NK-92 (cell line): Measurements from ENCODE around the gene COPZ1.
"Not testable (repeated sequence)": the region's sequence is repeated elsewhere in the genome, so short reads cannot be mapped to it uniquely, and the experiment has no call there.

Experiments
- DNase-seq: peaks from one replicate; lab custom pipeline; 2025; ENCODE audit not compliant: unreplicated experiment; lab: John Stamatoyannopoulos, UW

Gene COPZ1

DNA sequence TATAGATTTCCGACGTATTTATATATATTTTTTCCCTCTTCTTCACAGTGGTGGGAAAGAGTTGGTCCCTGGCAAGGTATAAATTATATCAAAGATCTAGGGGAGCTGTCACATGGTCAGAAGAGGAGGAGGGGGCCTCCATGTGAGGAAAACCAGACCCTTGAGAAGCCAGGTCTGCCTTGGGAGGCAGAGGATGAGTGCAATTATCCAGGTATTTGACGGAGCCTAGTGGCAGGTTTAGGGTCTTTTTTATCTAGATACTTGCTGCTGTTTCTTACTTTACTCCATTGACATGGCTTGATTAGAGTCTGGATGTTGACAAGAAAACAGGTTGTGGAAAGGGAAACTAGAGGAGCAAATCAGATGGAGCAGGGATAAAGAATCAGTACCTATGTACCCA is 5.5 kb downstream of the COPZ1 start:
- no peak for DNase-seq

DNA sequence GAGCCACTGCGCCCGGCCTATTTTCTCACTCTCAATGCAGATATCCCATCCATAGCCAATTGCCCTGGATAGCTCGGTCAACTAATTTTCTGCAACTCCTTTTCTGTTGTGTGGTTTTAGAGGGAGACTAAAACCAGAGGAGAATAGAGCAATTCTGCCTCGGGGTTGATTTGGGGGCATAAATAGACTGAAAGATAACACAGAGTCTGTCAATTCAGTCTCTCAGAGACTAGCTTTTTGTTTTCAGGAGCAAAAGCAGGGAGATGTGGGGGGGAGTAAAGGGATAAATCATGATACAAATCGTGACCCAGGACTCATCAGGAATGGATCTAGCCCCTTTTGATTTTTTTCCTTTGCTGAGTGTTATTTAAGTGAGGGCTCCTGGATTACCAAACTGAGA is 6.5 kb downstream of the COPZ1 start:
- no peak for DNase-seq

DNA sequence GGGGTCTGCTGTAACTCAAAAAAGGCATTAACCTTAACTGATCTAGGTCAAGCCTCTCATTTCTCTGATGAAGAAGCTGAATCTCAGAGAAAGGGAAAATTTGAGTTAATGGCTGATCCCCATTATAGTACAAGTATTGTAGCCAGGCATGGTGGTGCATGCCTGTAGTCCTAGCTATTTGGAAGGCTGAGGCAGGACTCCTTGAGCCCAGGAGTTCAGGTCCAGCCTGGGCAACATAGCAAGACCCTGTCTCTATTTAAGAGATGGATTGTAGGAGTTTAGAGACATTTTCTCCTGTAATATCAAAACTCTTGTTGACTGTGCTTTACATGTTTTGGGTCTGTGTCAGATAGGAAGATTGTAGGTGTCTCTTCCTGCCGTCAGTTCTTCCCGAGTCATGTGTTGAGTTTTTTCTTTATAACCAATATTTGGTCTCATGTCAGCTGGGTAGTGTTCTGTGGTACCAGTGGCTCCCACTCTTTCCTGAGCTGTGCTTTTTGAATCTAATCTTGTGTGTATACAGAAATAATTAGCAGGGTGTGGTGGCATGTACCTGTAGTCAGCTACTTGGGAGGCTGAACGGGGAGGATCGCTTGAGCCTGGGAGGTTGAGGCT is 8.6 kb downstream of the COPZ1 start:
- no peak for DNase-seq

DNA sequence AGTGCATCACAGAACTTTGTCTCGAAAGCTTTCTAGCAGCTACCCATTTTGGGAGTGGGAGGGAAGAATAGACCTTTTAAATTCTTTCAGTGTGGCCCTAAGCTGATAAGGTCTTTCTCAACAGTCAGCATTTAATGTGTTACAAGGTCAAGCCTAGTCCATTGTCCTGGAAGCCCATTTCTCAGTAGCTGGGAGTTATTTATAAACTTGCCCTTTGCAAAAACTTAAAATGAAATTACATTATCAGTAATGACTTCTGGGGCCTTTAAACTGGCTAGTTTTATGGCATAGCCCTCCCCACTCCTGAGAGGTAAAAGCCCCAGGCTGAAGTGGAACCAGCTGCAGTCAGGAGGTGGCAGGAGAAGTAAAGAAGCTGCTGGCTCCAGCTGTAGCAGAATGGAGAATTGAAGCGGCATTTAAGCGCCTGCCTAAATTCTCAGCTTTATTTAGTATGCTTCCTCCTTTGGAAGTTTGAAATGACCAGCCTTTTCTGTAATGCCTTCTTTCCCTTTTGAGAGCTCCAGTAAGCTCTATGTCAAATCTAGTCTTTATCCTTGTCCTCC is 12.4 kb downstream of the COPZ1 start:
- no peak for DNase-seq

GRCh38 chr12:54337854-54338650 is 13.1 kb downstream of the COPZ1 start:
- DNase-seq: no peak

DNA sequence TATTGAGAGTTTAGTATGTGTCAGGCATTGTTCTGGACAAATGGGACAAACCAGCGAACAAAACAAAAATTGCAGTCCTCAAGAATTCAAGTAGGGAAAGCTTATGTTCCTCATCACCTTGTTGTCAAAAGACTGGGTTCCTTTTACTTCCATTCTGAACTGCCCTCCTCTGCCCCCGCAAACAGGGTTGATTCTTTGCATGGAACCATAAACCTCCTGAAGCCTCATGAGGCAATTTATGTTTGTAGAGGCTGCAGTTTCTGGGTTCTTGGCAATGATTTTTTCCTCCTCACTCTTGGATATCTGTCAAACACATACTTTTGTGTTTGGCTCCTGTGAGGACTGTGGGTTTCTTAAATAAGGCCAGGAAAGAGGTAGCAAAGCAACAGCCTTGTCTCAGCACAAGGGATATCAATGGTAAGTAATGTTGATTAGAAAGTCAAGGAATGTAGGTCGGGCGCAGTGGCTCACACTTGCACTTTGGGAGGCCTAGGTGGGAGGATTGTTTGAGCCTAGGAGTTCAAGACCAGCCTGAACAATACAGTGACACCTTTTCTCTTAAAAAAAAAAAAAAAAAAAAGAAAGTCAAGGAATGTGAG is 13.9 kb downstream of the COPZ1 start:
- no peak for DNase-seq

DNA sequence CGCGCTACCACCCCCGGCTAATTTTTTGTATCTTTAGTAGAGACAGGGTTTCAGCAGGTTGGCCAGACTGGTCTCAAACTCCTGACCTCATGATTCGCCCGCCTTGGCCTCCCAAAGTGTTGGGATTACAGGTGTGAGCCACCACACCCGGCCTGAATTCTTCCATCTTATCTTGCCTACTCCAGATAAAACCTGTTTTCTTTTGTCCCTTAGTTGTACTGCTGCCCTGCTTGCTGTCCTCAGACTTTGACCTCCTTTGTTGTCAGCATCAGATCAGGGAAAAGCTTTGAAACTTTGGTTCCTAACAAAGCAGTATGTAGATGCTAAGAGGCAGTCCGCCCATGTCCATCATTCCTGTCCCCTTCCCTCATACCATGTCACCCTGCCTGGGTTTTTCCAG is 15.9 kb downstream of the COPZ1 start:
- no peak for DNase-seq

- DNase-seq: no peak
Measured at GRCh38 chr12:54341378-54342300, 16.7 kb downstream of the COPZ1 start.

DNA sequence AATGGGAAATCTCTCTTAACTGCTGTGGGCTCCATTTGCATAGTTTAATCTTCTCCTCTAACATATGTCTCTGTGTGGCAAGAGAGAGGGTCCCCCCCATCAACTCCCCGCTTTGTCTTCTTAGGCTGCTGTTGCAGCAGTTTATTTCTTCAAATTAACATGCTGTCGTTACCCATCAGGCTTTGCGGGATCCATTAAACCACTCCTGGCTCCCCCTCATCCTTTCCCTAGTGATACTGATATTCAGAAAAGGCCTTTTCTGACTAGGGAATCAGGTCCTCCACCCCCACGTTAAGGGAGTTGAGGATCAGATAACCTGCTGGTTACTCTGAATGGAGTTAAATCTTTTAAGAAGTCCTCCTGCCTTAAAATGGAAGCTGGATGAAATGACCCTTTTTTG is 24.1 kb downstream of the COPZ1 start:
- no peak for DNase-seq

GRCh38 chr12:54349679-54350078 is 24.7 kb downstream of the COPZ1 start:
- no peak for DNase-seq

GRCh38 chr12:54350743-54351142 is 25.8 kb downstream of the COPZ1 start:
- no peak for DNase-seq

DNA sequence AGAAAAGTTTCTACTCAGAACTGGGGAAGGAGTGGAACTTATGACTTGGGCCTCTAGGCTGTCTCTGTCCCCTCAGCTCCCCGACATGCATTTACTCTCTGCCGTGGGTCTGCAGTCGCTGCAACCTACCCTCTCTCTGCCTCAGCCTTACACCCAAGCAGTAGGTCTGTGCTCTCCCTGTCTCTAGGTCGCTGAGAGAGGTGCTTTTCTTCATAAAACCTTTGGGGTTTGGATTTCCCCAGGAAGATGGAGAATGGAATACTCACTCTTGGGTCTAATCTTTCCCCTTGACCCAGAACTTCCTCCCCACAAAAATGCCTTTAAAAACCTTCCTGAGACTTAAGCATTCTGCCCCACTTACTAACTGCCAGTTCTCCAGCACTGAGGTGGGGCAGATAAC is 26.4 kb downstream of the COPZ1 start:
- no peak for DNase-seq

DNA sequence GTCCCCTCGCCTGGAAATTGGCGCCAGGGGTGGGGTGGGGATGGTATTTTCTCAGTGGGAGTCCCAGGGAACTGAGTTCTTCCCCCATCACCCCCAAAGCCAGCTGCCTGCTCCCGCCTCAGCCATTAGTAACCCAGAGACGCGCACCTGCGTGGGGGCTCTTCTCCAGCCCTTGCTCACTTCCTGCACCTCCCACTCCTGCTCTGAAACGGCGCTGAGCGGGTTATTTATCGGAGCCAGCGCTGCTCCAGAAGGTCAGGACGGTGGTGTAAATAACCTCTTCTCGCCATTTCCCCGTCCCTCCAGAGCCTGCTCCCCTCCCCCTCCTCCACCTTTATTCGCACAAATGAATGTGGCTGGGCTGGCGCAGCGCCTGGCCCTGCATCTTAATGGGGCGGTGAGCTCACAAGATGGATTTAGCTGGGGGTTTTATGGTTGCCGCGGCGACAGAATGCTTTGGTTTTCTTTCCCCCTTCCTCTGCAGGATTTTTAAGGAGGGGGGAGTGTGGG is 27.1 kb downstream of the COPZ1 start:
- no peak for DNase-seq

DNA sequence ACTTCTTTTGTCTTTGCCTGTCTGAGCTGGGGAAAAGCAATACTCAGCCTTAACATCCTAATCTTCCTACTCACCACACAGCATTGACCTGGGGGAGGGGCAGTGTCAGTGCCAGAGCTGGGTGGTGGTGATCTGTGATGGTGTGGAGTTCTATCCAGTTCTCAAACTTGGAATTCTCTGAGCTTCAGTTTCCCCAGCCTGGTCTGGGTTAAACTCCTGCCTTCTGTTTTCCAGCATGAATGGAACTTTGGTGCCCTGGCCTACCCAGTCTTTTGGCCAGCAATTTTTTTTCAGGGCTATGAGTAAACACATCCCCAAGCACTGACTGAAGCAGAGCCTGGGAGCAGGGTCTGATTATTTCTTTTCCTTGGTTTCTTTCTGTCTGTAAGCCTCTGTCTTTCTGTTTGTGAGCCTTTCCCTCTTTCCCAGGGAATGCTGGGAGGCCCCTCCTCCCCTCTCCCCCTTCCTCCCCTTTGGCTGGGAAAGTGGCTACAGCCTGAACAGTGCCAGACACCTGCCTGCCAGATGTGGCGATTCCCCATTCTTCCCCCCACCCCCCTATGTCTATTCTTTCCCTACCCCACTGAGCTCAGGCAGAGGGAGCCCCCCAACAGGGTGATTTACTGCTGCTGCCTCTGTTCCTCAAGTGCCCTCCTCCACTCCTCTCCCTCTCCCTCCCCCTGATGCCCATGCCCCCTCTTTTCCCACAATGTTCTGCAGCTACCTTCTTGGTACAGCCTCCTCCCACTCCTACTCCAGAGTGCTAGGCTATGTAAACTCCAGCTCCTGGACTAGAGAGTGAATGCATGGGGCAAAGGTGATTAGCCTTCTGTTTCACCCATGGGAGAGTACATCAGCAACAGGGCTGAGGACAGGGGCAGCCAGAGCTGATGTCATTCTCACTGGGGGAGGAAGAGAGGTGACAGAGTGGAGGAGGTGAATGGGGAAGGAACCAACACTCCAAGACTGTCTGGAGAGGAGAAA is 28.3 kb downstream of the COPZ1 start:
- DNase-seq: no peak

DNA sequence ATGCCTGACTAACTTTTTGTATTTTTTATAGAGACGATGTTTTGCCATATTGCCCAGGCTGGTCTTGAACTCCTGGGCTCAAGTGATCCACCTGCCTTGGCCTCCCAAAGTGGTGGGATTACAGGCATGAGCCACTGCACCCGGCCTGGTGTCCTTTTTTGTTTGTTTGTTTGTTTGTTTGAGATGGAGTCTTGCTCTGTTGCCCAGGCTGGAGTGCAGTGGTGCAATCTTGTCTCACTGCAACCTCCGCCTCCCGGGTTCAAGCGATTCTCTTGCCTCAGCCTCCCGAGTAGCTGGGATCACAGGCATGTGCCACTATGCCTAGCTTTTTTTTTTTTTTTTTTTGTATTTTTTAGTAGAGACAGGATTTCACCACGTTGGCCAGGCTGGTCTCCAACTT is 29.3 kb downstream of the COPZ1 start:
- DNase-seq: not testable (repeated sequence)

DNA sequence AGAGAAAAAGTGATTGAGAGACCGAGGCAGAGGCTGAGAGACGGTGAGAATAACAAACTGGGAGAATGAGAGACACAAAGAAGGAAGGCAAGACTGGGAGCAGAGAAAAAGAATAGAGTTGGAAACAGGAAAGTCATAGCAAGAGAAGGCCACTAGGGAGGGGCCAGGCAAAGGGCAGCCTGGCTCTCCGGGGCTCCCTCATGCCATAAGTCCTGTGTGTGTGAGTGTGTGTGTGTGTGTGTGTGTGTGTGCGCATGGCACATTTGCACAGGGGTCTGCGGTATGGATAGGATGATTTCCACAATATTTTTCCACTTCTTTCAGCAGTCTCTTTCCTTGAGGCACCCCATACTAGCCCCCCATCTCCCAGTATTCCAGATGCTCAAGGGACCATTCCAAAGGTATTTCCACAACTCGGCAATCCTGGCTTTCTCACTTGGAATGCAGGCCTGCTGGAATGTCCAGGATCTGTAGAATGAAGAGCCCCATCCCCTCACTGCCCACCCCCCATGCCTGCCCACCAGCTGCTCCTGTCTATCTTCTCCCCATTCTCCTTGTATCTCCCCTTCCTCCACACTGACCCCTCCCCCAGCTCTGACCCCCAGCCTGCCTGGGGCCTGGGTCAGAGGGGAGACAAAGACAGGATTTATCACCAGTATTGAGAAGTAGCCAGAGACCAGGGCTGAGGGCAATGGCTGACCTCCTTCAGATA is 30.3 kb downstream of the COPZ1 start:
- DNase-seq: no peak

DNA sequence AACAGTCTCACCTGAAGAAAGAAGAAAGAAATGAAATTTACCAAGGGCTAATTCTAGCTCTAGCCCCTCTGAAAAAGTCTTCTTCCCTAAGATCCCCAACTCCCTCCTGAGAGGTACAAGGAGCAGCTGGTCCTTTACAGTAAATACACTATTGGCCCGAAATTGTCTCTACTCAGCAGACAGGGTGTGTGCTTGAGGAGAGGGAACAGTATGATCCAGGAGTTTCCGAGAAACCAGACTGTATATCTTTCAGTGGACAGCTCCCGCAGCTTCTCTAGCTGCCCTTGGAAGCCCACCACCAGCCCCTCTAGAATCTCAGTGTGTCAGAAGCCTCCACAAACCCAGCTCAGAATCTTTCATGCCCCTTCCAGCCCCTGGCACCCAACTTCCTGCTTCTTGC is 31.3 kb downstream of the COPZ1 start:
- no peak for DNase-seq

- DNase-seq: no peak
Measured at GRCh38 chr12:54356951-54357356, 32.0 kb downstream of the COPZ1 start.
